GM21360 (cell line): Measurements from ENCODE around the gene CDC20B.
"Not testable (repeated sequence)": the region's sequence is repeated elsewhere in the genome, so short reads cannot be mapped to it uniquely, and the experiment has no call there.

Experiments
- ATAC-seq: cut with Tn5 transposase; IDR thresholded peaks from one replicate; pipeline ENCODE4 v1.9.1; 2021; ENCODE audit warnings: mild to moderate bottlenecking, moderate library complexity; ENCODE audit not compliant: unreplicated experiment

Gene CDC20B

DNA sequence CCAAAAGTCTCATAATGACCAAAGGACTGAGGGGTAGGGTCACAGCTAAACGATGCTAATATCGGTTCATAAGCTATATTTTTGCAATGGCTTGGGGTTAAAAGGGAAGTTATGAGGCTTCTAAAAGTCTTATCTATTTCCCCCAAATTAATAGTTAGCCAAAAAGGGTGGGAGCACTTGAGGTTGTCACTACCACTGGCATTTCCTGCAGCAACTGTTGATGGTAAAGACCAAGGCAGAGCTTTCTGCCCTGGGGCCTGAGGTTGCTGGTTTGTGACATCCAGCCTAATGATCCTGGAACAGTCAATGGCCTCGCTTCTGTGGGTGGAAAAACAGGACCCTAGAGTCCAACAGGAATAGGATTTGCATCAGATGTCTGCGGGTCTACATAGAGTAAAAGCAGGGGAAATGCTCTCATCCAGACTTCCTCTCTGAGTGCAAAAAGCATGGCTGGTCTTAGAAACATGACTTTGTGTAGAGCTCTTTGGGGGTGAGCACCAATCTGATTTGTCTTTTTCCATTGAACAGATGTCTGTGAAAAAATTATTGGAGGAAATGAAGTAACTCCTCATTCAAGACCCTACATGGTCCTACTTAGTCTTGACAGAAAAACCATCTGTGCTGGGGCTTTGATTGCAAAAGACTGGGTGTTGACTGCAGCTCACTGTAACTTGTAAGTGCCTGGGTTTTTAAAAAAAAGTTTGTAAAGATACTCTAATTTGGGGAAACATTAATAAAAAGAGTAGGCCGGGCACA is 67.9 kb downstream of the CDC20B start:
- no peak for ATAC-seq

DNA sequence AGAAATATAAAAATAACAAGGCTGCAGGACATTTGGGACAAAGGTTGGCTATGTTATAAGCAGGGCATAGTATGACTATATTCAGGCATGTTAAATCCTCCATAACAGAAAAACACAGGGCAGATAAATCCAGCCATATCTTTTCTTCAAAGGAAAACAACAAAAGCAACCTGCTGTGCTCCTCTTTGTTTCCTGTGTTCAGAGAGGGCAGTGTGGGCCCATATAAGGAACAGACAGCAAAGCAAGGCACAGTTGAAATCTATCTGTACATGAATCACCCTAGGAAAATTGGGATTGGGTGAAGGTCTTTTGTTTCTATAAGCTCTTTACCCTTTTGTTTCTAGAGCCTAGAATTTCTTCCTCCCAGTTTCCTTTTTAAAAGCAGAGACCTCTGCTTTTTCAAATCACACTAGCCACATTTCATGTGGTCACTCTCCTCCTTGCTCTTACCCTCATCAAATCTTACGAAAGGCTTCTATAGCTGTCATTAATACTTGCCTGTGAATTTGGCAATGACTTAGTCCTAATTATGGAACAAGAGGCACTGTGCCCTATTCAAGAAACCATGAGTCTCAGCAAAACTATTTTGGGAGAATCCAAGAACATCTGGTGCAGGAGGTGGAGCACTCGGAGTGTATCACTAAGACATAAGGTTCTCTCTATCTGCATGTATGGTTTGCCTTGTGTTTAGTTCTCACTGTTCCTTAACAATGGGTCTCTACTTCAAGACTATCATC is 68.8 kb downstream of the CDC20B start:
- ATAC-seq, result no peak

- ATAC-seq, result no peak
Measured at GRCh38 chr5:55102348-55102747, 70.6 kb downstream of the CDC20B start, which contains the start of gene GZMA. TSS of gene GZMA (plus strand) at chr5:55102646. CDS start at chr5:55102683, 37 bp downstream.

DNA sequence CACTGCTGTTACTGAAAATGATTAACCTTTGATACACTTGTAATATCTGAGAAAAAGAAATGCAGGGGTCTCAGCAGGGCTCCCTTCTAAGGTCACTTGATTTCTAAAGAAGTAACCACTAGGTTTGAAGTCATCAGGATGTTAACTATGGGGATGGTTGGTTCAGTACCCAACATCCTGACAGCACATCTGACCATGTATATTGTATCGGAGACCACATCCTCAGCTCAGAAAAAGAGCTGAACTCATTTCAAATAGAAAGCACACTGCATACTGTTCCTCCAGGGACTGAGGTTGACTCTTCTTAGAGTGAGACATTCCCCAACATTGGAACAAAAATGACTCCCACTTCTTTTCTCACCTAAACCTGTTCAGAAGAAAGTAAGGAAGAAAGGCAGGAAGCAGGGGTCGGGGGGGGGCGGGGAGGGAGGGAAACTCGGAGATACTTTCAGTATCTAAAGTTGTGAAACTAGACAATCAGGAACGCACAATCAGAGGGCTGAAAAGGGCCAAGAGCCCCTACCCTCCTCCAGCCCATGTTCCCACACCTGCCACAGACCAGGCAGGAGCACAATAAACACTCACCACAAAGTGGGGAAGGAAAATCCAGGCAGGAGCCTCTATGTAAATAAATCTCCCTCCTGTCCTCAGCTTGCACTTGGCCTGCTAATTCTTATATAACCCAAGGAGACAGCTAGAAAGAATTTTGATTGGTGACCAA is 71.3 kb downstream of the CDC20B start:
- ATAC-seq, result no peak

DNA sequence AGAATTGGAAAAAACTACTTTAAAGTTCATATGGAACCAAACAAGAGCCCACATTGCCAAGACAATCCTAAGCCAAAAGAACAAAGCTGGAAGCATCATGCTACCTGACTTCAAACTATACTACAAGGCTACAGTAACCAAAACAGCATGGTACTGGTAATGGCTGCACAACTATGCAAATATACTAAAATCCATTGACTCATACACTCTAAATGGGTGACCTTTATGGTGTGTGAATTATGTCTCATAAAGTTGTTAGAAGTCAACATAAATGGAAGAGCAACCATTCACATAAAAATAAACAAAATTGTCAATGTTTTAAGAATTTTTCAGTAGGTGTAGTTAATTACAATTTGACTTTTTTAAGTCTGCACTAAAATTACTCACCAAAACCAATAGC is 71.8 kb downstream of the CDC20B start:
- not testable (repeated sequence) for ATAC-seq

DNA sequence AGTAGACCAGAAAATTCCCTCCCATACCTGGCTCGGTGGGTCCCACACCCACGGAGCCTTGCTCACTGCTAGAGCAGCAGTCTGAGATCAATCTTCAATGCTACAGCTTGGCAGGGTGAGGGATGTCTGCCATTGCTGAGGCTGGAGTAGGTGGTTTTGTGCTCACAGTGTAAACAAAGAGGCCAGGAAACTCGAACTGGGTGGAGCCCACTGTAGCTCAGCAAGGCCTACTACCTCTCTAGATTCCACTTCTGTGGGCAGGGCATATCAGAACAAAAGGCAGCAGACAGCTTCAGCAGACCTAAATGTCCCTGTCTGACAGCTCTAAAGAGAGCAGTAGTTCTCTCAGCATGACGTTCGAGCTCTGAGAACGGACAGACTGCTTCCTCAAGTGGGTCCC is 76.1 kb downstream of the CDC20B start:
- no peak for ATAC-seq

- ATAC-seq, result no peak
Measured at GRCh38 chr5:55096182-55096581, 76.8 kb downstream of the CDC20B start.

- ATAC-seq, result not testable (repeated sequence)
Measured at GRCh38 chr5:55091011-55091410, 82.0 kb downstream of the CDC20B start.

GRCh38 chr5:55089301-55089700 is 83.7 kb downstream of the CDC20B start:
- not testable (repeated sequence) for ATAC-seq

DNA sequence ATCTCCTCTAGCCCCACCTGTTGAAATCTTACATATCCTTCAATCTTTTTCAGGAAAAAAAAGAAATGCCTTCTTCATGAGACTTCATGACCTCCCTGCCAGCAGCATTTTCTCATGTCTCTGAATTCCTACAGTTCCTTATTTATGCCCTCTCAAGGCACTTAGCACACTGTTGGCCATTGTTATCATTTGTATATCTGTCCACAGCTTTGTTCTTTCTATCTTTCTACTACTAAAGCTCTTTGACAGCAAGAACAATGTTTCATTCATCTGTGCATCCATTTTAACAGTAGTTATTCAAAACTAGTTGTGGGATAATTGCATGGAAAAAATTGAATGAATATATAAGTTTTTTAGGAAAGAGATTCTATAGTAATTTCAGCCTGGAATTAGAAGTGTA is 91.4 kb downstream of the CDC20B start:
- ATAC-seq, result no peak

DNA sequence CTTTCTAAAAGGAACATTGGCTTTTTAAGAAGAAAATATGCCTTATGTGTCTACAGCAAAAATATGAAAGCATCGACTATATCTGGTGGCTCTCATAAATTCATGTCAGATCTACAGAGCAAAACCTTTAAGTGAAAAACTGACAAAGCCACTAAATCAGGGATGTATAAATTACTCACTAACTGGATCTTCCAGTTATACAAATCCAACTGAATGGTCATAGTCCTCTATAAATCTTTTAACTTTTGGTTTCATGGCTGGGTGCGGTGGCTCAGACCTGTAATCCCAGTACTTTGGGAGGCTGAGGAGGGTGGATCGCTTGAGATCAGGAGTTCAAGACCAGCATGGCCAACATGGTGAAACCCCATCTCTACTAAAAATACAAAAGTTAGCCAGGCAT is 99.8 kb downstream of the CDC20B start:
- no peak for ATAC-seq

DNA sequence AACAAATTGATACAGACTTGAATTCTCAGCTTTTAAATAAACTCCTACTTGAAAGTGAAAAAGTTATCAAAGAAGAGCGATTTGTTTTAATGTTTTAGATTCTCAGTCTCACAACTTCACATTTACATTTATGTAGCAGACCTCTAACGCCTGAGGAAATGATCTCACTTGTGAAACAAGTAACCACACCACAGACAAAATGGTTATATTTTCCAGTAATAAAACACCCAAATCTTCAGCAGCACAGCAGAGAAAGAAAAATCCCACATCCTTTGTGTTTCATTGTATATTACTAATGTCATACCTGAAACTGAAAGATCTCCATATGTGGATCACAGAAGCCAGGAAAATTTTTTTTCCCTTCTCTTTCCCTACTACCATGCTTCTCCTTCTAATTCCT is 100.3 kb downstream of the CDC20B start:
- no peak for ATAC-seq

GRCh38 chr5:55071413-55071812 is 101.6 kb downstream of the CDC20B start:
- no peak for ATAC-seq

DNA sequence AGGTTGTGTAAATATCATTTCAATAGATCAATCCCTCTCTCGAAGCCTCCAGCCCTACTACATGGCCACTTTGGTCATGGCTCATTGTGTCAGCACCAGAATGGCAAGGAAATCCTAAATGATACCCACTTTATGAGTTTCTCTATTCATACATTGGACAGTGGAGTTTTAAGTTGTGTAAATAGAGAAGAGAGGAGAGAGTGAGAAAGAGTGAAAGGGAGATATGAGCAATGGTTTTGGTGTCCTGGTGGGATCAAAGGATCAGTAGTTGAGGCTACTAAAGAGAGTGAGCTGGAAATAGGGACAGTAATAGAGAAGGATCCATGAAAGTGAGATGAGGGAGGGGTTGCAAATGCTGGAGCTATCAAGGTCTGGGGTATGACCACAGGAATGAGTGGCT is 102.0 kb downstream of the CDC20B start:
- no peak for ATAC-seq

DNA sequence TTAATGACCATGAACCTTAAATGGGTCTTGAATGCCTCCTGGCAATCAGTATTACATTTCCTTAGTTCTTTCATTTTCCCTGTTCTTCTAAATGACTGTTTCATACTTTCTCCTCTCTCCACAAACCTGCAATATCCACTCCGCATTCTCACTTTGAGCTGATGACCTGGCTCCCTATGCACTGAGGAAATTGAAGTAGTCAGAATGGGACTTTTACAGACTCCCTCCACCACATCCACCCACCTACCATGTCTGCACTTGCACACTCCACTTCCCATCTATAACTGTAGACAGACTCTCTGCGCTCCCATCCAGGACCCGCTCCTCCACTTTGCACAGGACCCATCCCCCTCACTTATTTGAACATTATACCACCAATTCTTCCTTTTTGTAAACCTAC is 106.7 kb downstream of the CDC20B start:
- ATAC-seq, result no peak

DNA sequence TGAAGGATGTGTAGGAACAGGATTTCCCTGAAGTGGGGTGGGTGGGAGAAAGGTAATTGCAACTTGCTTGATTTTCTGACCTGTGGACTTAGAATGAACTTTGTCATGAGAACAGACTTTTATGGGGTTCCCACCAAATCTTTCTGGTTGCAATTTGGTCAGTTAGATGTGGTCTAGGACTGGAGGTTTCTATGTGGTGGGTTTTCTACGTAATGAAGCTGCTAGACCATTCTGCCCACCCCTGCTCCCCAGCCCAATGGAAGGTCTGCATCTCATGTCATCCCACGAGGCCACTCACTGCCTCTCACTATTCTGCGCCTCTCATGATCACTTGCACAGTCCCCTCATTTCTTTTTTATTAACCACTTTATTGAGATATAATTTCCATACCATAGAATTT is 108.5 kb downstream of the CDC20B start:
- ATAC-seq, result no peak

DNA sequence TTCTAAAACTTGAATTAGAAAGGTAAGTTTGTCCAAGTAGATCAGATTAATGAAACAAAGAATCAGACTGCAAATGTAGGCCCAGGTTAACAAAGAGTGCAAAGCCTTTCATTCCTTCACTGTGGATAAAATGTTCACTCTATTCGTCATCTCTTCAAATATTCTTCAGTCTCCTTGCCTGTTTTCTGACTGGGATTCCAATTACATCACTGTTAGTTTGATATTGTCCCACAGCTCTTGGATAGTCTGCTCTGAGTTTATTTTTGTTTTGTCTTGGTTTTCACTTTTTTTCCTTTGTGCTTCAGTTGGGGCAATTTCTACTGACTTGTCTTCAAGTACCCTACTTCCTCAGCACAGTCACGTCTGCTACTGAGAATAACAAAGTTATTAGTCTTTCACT is 109.1 kb downstream of the CDC20B start:
- ATAC-seq, result no peak

DNA sequence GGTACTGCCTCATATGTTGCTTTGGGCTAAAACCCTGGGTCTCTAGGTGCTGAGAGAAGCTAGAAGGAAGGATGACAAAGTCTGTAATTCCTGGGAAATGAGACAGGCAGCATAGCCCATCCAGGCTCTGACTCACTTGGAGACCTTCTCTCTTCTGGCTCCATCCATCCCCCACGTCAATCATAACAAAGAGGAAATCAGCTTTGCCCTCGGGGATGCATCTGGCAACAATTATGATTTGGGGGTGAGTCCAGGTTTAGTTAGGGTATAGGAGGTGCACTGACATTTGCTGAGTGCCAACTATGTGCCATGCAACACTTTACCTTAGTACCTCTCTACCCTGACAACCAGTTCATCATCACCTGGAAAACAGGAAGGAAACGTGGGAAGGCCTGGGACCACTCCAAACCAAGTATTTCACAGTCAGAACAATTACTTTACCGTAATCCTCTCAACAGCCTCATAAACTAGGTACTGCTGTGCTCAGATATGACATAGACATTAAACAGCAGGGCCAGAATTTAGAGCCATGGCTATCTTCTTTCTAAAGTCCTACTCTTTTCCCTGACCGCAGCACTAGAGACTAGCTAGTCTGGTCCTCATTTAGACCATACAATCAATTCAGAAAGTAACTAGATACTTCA is 109.6 kb downstream of the CDC20B start:
- no peak for ATAC-seq
